RPMI7951 (cell line): ENCODE results near the gene KRTAP15-1. TPM values are rescaled to one million over a fixed set of nuclear protein-coding genes. Genes with fewer than 3 reads are reported as not detected.

ENCODE experiments used
- DNase-seq: peaks from one replicate; pipeline ENCODE4 v3.0.0-alpha.2; 2012; ENCODE audit warnings: low read depth
- total RNA-seq: library from RNA; depleted of rRNA; stranded (reverse); fragments of >200 nt; shearing (Covaris generic); gene quantifications from 2 replicates; pipeline ENCODE4 v1.2.3, GENCODE V29; 2014; rRNA removed

The KRTAP15-1 gene
- total RNA-seq: not detected in 2 replicates

- DNase-seq: no peak
Observed at GRCh38 chr21:30439975-30440374, at the start of gene KRTAP15-1. Gene KRTAP15-1, plus strand, starts transcription at chr21:30440275. Its CDS starts 53 bp downstream, at chr21:30440328.

GRCh38 chr21:30391492-30392025 is 48.5 kb upstream of the KRTAP15-1 start:
- DNase-seq: peak; percentile 45

GRCh38 chr21:30395731-30396130 is 44.3 kb upstream of the KRTAP15-1 start, which contains the start of gene KRTAP13-1:
Gene KRTAP13-1, plus strand, starts transcription at chr21:30396031. Its CDS starts 56 bp downstream, at chr21:30396087.
- no peak for DNase-seq

- peak; percentile 2 for DNase-seq
Observed at GRCh38 chr21:30408782-30409494, 31.1 kb upstream of the KRTAP15-1 start.

- no peak for DNase-seq
Observed at GRCh38 chr21:30415993-30416392, 24.1 kb upstream of the KRTAP15-1 start.

GRCh38 chr21:30425826-30426225 is 14.2 kb upstream of the KRTAP15-1 start, which contains the start of gene KRTAP13-3:
Gene KRTAP13-3, minus strand, starts transcription at chr21:30425926. Its CDS starts 14 bp downstream, at chr21:30425912.
- no peak for DNase-seq

GRCh38 chr21:30426731-30427130 is 13.3 kb upstream of the KRTAP15-1 start:
- DNase-seq: no peak

- no peak for DNase-seq
Observed at GRCh38 chr21:30430170-30430655, 9.9 kb upstream of the KRTAP15-1 start, which contains the start of gene KRTAP13-4. Gene KRTAP13-4, plus strand, starts transcription at chr21:30430220. Its CDS starts 56 bp downstream, at chr21:30430276.

- peak; percentile 0 for DNase-seq
Observed at GRCh38 chr21:30434033-30434631, 5.9 kb upstream of the KRTAP15-1 start.

- no peak for DNase-seq
Observed at GRCh38 chr21:30437010-30437565, 3.0 kb upstream of the KRTAP15-1 start.

- no peak for DNase-seq
Observed at GRCh38 chr21:30443226-30443625, 3.2 kb downstream of the KRTAP15-1 start.

- no peak for DNase-seq
Observed at GRCh38 chr21:30444204-30444603, 4.1 kb downstream of the KRTAP15-1 start.

GRCh38 chr21:30447056-30447455 is 7.0 kb downstream of the KRTAP15-1 start:
- DNase-seq: no peak

GRCh38 chr21:30448514-30448913 is 8.4 kb downstream of the KRTAP15-1 start:
- no peak for DNase-seq

- DNase-seq: no peak
Observed at GRCh38 chr21:30463713-30464112, 23.6 kb downstream of the KRTAP15-1 start.

- DNase-seq: no peak
Observed at GRCh38 chr21:30468900-30469714, 29.0 kb downstream of the KRTAP15-1 start.

GRCh38 chr21:30478004-30478403 is 37.9 kb downstream of the KRTAP15-1 start:
- DNase-seq: no peak

GRCh38 chr21:30479259-30479658 is 39.2 kb downstream of the KRTAP15-1 start:
- no peak for DNase-seq

GRCh38 chr21:30480145-30480544 is 40.1 kb downstream of the KRTAP15-1 start, which contains the start of gene KRTAP19-1:
Gene KRTAP19-1, minus strand, starts transcription at chr21:30480367. Its CDS starts 50 bp downstream, at chr21:30480317.
- no peak for DNase-seq

- no peak for DNase-seq
Observed at GRCh38 chr21:30482130-30482529, 42.1 kb downstream of the KRTAP15-1 start.

GRCh38 chr21:30486180-30486579 is 46.1 kb downstream of the KRTAP15-1 start:
- no peak for DNase-seq
